GM08714 (cell line): ENCODE measurements around the gene EXOC5.
"Not testable (repeated sequence)": the region's sequence is repeated elsewhere in the genome, so short reads cannot be mapped to it uniquely, and the experiment has no call there.

Experiments used
- H3K4me3 ChIP-seq: fragments of 200-500 bp; sonication (Bioruptor generic); 2 replicates; pipeline ENCODE4 v1.5.1; 2014; ENCODE audit warnings: mild to moderate bottlenecking, low read length, inconsistent platforms
- ZNF274 ChIP-seq: IDR thresholded peaks from 2 replicates; pipeline ENCODE4 v1.6.1; 2012; ENCODE audit warnings: mild to moderate bottlenecking, low read depth, low read length

Gene EXOC5

GRCh38 chr14:57277062-57277461, 8.4 kb upstream of the EXOC5 start:
- H3K4me3 ChIP-seq: no peak overlapping the region
- no peak for TF ChIP-seq ZNF274

DNA sequence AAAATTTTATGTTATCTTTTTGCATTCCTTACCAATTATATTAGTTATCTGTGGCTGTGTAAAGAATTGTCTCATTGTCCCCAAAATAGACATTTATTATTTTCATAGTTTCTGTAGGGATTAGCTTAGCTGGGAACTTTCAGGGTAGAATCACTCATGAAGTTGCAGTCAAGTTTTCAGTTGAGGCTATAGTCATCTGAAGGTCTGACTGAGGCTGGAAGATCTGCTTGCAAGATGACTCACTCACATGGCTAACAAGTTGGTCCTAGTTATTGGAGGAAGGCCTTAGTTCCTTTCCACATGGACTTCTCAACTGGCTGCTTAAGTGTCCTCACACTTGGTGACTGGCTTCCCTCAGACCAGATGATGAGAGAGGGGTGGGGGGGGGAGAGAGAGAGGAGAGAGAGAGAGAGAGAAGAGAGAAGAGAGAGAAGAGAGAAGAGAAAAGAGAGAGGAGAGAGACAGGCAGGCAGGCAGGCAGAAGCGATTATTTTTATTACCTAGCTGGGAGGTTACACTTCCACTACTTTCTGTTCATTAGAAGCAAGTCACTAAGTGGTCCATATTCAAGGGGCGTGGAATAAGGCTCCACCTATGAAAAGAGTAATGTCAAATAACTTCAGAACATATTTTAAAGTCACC, 6.4 kb upstream of the EXOC5 start:
- TF ChIP-seq ZNF274: no peak
- no peak overlapping the region for H3K4me3 ChIP-seq

DNA sequence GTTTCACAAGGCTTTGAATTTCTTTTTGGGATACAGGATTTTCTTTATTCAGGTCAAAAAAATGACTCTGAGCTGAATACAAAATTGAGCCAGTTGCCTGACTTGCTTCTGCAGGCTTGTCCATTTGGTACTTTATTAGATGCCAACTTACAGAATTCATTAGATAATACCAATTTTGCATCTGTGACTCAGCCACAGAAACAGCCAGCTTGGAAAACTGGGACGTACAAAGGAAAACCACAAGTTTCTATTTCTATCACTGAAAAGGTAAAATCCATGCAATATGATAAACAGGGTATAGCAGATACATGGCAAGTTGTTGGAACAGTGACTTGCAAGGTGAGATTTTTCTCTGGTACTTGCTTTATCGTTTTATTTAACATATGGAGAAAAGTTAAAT, 5.8 kb upstream of the EXOC5 start:
- no peak for TF ChIP-seq ZNF274
- H3K4me3 ChIP-seq: no peak overlapping the region

DNA sequence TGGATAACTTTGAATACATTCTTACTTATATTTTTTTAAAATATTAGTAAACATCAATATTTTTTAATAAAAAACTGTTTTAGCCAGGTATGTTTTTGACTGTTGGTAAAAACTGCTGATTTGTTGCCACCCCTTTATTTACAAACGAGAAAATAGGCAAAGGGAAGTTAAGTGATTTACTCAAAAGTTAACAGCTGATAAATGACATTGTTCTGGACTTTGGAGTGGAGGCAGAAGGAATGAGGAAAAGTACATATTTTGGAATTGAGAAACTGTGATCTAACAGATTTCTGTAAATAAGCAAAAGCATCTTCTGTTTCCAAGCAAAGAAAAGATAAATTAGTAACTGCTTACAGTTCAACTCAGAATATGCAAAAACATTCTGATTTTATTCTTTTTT, 4.5 kb upstream of the EXOC5 start:
- no peak for TF ChIP-seq ZNF274
- no peak overlapping the region for H3K4me3 ChIP-seq

DNA sequence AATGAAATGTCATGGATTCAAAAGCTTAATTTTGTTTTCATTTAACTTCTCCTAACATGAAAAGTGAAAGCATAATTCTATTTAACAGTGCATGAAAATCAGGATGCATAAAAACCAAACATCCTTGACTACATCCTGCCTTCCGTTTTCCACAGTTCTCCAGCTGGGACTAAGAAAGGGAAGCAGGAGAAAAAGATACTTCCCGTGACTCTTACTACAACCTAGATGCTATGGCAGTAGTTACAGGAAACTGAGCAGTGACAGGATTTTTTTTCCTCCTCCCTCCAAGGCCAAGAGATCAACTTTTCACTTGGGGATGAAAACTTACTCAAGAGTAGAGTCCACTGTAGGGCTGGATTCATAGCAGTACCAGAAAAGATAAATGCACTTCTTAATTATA, 2.6 kb downstream of the EXOC5 start:
- TF ChIP-seq ZNF274: no peak
- no peak overlapping the region for H3K4me3 ChIP-seq

- no peak overlapping the region for H3K4me3 ChIP-seq
- TF ChIP-seq ZNF274: no peak
Measured at GRCh38 chr14:57262117-57262516, 6.6 kb downstream of the EXOC5 start.

DNA sequence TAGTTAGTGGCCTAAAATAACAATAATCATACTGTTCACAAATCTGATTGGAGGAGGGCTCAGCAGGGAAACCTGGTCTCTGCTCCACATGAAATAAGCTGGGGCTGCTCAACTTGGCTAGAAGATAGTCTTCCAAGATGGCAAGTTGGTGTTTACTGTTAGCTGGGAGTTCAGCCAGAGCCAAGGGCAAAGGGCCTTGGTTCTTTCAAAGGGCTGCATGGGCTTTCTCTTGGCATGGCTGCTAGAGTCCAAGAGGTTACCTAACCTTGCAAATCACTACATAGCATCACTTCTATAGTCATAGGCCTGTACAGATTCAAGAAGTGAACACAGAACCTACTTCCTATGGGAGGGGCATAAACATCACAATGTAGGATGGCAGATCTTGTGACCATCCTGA, 7.1 kb downstream of the EXOC5 start:
- no peak overlapping the region for H3K4me3 ChIP-seq
- no peak for TF ChIP-seq ZNF274

DNA sequence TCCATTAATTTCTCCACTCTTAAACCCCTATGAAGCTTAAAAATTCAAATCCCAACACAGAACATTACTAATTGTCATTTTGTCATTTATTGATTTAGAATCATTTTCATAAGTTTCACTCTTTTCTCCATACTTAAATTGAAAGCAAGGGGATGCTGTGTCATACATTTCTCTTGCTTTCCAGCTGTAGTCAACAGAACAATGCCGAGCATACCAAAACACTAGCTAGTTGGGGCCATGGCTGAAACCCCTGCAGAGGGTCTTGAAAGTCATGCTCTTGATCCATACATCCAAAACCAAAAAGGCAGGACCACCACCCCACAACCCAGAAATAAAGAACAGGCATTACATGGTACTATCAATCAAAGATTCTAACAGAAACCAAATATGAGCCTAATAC, 9.0 kb downstream of the EXOC5 start:
- no peak overlapping the region for H3K4me3 ChIP-seq
- no peak for TF ChIP-seq ZNF274

DNA sequence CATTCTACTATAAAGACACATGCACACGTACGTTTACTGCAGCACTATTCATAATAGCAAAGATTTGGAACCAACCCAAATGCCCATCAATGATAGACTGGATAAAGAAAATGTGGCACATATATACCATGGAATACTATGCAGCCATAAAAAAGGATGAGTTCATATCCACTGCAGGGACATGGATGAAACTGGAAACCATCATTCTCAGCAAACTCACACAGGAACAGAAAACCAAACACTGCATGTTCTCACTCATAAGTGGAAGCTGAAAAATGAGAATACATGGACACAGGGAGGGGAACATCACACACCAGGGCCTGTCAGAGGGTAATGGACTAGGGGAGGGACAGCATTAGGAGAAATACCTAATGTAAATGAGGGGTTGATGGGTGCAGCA, 10.5 kb downstream of the EXOC5 start:
- not testable (repeated sequence) for H3K4me3 ChIP-seq

DNA sequence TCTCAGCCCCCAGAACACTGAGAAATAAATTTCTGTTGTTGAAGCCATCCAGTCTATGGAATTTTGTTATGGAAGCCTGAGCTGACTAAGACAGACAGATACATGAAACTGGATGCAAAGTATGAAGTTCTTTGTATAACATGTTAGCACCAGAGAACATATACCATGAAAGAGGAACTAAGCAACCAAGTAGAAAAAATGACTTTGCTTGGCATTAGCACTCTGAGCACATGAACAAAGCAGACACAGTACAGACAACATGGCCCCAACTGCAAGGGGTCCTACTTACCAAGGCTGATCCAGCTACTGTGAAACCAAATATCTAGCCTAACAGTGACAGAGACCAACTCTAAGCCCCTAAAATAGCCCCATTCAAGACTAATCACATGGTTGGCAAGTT, 13.8 kb downstream of the EXOC5 start:
- no peak overlapping the region for H3K4me3 ChIP-seq
- TF ChIP-seq ZNF274: no peak

GRCh38 chr14:57246933-57247657, 21.6 kb downstream of the EXOC5 start:
- no peak for TF ChIP-seq ZNF274
- no peak overlapping the region for H3K4me3 ChIP-seq

GRCh38 chr14:57245941-57246340, 22.8 kb downstream of the EXOC5 start:
- no peak for TF ChIP-seq ZNF274
- H3K4me3 ChIP-seq: no peak overlapping the region

DNA sequence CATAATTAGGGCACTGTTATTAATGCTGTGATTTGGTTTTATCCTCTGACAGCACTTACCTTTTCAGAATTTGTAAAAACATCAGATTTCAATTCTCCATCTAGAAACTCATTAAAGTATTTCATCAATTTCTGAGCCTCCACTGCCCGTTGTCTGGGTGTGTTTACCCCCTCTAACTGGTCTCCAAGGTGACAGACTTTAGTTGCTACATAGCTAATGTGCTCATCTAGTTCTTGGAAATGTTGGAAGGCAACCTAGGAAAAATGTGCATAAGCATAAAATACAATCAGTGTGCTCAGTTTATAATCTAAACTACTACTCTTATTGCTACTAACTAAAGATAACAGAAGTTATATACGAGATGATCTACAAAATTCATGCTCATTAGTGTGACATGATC, 24.6 kb downstream of the EXOC5 start:
- no peak for TF ChIP-seq ZNF274

DNA sequence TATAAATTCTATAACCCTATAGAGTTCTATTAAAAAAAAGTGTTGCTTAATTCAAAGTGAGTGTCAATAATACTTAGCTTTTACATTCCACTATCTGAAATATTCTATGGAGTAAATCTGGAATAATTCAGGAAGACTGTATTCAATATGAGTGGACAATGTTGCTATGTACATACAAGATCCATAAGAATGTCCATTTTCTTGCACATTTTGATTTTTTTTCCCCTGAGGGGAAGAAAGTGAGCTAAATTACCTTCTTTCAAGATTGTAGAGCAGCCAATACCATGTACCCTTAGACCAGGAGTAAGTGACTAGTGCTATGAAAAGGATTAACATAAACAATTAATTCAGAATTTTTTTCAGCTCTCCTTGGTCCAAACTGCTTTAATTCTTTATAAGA, 25.4 kb downstream of the EXOC5 start:
- TF ChIP-seq ZNF274: no peak

More for the DNA sequence above, 24.6 kb downstream of the EXOC5 start:
- no peak overlapping the region for H3K4me3 ChIP-seq

DNA sequence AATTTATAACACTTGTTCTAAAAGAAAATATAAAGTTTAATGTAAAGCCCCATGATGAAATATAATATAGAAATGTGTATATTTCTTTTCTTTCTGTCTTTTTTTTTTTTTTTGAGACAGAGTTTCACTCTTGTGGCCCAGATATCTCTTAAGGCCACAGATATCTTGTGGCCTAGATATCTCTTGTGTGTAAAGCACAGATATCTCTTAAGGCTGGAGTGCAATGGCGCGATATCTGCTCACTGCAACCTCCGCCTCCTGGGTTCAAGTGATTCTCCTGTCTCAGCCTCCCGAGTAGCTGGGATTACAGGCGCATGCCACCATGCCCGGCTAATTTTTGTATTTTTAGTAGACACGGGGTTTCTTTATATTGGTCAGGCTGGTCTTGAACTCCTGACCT, 28.6 kb downstream of the EXOC5 start:
- H3K4me3 ChIP-seq: not testable (repeated sequence)

More for the DNA sequence above, 25.4 kb downstream of the EXOC5 start:
- no peak overlapping the region for H3K4me3 ChIP-seq

DNA sequence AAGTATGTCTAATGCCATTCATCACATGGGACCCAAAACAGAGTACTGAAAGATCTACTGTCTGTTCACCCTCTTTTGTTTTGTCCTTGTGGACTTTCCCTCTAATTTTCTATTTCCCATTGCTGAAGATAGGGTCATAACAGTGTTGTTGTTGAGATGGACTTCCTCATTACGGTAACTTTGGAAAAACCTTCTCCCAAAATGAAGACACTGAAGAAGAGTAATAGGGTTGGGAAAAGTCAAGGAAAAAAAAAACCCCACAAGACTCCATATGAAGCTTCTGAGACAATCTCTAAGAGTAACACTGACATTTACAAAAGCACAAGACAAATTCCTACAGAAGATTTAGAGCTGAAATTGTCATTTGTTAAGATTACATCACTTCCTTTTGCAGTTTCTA, 36.7 kb downstream of the EXOC5 start:
- no peak overlapping the region for H3K4me3 ChIP-seq
- TF ChIP-seq ZNF274: no peak

DNA sequence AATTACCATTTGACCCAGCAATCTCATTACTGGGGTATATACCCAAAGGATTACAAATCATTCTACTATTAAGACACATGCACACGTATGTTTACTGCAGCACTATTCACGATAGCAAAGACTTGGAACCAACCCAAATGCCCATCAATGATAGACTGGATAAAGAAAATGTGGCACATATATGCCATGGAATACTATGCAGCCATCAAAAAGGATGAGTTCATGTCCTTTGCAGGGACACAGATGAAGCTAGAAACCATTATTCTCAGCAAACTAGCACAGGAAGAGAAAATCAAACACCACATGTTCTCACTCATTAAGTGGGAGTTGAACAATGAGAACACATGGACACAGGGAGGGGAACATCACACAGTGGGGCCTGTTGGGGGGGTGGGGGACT, 40.4 kb downstream of the EXOC5 start:
- H3K4me3 ChIP-seq: not testable (repeated sequence)
